NCI-H748 (cell line): Measurements from ENCODE around the gene SC5D.

ENCODE experiments used
- DNase-seq: peaks from one replicate; lab custom pipeline; 2025; ENCODE audit not compliant: unreplicated experiment; lab: John Stamatoyannopoulos, UW

Gene SC5D

GRCh38 chr11:121291896-121292494, 576 bp upstream of the SC5D start:
- peak; percentile 63 for DNase-seq

- no peak for DNase-seq
These were observed 670 bp downstream of the SC5D start for GRCh38 chr11:121293288-121293594.

- DNase-seq = peak; percentile 25
These were observed 2.9 kb downstream of the SC5D start for GRCh38 chr11:121295246-121296029.

DNA sequence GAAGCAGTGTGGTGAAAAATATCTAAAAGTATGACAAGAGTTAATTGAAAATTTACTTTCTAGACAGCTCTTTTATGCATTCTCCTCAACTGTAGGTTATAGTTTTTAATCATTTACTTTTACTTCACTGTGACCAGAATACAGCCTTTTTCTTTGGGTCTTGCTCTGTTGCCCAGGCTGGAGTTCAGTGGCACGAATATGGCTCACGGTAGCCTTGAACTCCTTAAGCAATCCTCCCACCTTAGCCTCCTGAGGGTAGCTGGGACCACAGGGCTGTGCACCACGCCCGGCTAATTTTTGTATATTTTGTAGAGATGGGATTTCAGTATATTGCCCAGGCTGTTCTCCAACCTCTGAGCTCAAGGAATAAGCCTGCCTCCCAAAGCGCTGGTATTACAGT, 5.3 kb downstream of the SC5D start:
- no peak for DNase-seq

DNA sequence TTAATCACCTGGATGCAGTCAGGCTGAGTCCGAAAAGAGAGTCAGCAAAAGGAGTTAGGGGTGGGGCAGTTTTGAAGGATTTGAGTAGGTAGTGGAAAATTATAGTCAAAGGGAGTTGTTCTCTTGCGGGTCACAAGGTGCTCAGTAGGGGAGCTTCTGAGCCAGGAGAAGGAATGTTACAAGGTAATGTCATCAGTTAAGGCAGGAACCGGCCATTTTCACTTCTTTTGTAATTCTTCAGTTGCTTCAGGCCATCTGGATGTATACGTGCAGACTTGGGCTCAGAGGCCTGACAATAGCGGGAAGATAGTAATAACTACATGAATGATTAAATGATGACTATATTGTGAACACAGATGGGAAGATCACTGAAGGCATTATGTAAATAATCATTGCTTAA, 6.2 kb downstream of the SC5D start:
- no peak for DNase-seq

- DNase-seq = no peak
These were observed 6.8 kb downstream of the SC5D start for GRCh38 chr11:121299417-121299816.

- DNase-seq = no peak
These were observed 7.9 kb downstream of the SC5D start for GRCh38 chr11:121300313-121300971.

- no peak for DNase-seq
These were observed 8.6 kb downstream of the SC5D start for GRCh38 chr11:121300972-121301699.

- DNase-seq = no peak
These were observed 12.2 kb downstream of the SC5D start for GRCh38 chr11:121304759-121305158.

DNA sequence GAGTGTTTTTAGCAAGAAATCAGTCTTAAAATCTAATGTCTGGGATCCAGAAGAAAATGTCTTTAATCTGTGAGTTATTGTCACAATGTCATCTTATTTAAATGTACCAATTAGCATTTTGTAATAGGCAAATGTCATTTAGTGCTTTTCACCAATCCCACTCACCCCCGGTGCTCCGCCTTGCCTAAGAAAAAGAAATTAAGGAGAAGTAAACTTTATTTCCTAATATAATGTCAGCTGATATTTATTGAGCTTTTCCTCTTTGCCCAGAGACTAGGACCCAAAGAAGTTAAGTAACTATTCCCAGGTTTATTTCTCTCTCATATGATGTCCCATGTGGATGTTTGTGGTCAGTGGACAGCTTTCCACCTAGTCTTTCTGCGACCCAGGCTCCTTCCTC, 16.2 kb downstream of the SC5D start:
- no peak for DNase-seq

DNA sequence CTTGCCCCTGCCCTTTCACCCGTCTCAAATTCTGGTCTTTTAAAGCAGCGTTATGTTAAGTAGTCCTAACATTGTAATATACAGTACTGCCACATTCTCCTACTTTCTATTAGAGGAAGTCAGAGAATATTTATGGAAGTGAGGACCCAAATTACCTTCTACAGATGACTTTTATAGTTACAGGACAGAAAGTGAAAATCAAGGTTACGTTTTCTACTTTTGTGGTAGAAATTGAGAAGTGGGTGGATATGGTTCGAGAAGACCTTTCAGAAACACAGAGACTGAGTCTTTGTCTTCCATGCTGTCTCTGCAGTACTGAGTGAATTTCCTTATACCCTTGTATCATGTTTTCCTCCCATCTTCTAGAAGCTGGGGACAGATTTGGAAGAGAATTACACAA, 17.1 kb downstream of the SC5D start:
- DNase-seq = no peak

GRCh38 chr11:121310908-121311307, 18.3 kb downstream of the SC5D start:
- DNase-seq = no peak

GRCh38 chr11:121311373-121311772, 18.8 kb downstream of the SC5D start:
- no peak for DNase-seq

DNA sequence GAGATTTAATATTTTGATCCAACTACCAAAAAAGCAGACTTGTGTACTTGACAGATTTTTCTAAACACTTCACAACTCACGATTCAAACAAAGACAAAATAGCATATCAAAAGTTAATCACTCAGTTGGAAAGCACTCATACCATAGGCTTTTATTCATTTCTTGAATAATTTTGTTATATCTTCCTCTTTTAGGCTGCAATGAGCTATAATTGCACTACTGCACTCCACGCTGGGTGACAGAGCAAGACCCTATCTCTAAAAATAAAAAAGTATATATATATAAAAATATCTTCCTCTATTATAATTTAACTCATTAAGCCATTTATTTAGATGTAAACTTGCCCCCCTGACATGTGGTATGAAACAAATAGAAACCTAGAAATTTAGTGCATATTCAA, 19.9 kb downstream of the SC5D start:
- DNase-seq = no peak

GRCh38 chr11:121318848-121319834, 26.6 kb downstream of the SC5D start:
- DNase-seq = peak; percentile 61

DNA sequence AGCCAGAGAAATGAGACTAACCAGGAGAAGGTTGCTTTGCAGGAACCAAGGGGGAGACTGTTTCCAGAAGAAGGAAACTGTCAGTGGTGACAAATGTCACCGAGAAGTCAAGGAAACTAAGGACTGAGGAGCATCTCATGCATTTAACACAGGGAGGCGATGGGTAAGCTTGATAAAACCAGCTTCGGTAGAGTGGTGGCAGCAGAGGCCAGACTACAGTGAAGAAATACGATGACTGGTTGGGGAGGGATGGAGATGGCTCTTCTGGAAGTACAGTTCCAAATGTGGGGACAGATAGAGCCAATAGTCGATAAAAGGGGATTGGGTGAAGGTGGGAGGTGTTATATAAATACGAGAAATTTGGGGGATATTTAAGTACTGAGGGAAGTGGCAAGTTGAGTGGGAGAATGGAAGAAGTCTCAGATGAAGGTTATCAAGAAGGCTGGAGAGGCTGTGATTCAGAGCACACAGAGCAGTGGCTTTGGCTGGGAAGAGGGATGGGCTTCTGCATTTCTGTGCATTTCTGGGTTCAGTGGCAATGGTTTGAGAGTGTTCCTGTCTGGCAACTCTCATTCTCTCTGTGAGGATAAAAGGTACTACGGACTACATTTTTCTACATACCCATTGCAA, 29.2 kb downstream of the SC5D start:
- DNase-seq = peak; percentile 39

- no peak for DNase-seq
These were observed 30.6 kb downstream of the SC5D start for GRCh38 chr11:121323046-121323607.

DNA sequence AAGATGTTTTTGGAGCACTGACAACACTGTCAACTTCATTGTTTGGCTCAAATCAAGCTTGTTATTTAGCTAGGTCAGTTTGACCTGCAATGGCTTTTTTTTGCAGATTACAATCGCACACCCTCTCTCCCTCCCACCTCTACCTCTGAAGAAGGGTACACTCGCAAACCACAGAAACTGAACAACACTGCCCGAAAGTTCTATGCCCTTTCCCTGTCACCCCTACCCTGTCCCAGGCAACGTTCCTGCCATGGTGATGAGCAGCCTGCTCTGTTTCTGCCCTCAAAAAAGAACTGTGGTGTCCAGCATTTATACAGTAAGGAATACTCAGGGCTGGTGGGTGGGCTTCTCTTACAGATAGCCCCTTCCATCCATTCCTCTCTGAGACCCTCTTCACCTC, 33.7 kb downstream of the SC5D start:
- DNase-seq = no peak

DNA sequence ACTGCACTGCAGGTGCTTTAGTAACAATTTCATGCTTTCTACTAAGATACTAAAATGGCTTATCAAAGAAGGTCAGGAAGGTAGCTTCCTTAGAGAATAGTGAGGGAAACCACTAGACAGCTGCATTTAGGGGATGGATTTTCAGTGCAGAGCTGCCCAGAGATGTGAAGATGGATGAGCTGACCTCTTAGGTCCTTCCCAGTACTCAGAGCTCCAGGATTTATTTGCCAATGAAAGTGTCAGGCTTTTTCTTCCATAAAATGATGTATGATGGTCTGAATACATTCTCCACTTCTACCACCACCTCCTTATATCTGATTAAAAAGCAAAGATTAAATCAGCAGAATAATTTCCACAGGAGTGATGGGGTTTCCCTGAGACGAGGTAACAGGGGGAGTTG, 35.0 kb downstream of the SC5D start:
- DNase-seq = no peak
